BJ (cell line): ENCODE measurements around the gene ZNF506. TPM values are rescaled to one million over a fixed set of nuclear protein-coding genes. Genes with fewer than 3 reads are reported as not detected.
A peak's percentile ranks its signal among the peaks of the same experiment; 100 is the strongest.
"Not testable (repeated sequence)": the region's sequence is repeated elsewhere in the genome, so short reads cannot be mapped to it uniquely, and the experiment has no call there.

Experiments
- CTCF ChIA-PET: fragments of 350-600 bp; formaldehyde crosslinking; extraction: SDS; loops from one replicate; lab custom pipeline; 2021; ENCODE audit warnings: antibody characterized with exemption, inconsistent platforms; lab: Yijun Ruan, JAX
- POLR2A ChIA-PET: fragments of 300-600 bp; sonication (Branson Sonifier 250); formaldehyde crosslinking; extraction: SDS; loops from one replicate; lab custom pipeline; 2021; ENCODE audit warnings: antibody characterized with exemption; lab: Charles Lee
- DNase-seq: peaks from one replicate; pipeline ENCODE4 v3.0.0-alpha.2; 2011; ENCODE audit warnings: low read depth
- H3K27me3 ChIP-seq: 2 replicates; pipeline ENCODE4 v1.6.0; 2011; ENCODE audit warnings: low read length; ENCODE audit not compliant: control insufficient read depth, insufficient read depth
- H3K36me3 ChIP-seq: 2 replicates; pipeline ENCODE4 v1.5.1; 2011; ENCODE audit warnings: low read length; ENCODE audit not compliant: control insufficient read depth, insufficient read depth
- H3K4me3 ChIP-seq: 2 replicates; pipeline ENCODE4 v1.5.1; 2011; ENCODE audit warnings: low read depth, mild to moderate bottlenecking, control low read depth, low read length
- polyA plus RNA-seq: library from polyadenylated mRNA; depleted of rRNA; stranded (reverse); fragments of >200 nt; gene quantifications from 2 replicates; pipeline ENCODE4 v1.2.3, GENCODE V29; 2011
- TF ChIP-seq, protein P1 (sequence below): IDR thresholded peaks from 2 replicates; pipeline ENCODE4 v1.5.1; 2011; ENCODE audit warnings: low read depth, mild to moderate bottlenecking, control low read depth, inconsistent platforms, low read length, moderate library complexity; ENCODE audit not compliant: insufficient read depth

The ZNF506 gene
- polyA plus RNA-seq, 1 experiment: 3.9 TPM

DNA sequence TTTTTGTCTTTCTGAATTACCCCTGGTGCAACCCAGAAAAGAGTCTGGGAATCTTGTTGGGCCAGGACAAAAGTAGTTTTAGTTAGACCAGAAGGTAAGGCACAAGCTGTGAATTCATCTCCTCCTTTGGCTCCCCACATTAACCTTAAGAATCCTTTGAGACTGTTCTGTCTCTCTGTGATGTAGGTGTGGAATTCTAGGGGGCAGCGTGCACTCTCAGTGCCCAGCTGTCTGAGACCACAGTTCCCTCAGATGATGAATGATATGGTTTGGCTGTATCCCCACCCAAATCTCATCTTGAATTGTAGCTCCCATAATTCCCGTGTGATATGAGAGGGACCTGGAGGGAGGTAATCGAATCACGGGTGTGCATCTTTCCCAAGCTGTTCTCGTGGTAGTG lies 43.9 kb downstream of the ZNF506 start:
- ChIA-PET CTCF (interaction anchor here (0.6 kb wide), 1 partner anchor 80 kb away, joined by 3 read pairs; no protein-coding TSS in a partner anchor), POLR2A (no interaction called here)
- TF ChIP-seq, protein P1, sequence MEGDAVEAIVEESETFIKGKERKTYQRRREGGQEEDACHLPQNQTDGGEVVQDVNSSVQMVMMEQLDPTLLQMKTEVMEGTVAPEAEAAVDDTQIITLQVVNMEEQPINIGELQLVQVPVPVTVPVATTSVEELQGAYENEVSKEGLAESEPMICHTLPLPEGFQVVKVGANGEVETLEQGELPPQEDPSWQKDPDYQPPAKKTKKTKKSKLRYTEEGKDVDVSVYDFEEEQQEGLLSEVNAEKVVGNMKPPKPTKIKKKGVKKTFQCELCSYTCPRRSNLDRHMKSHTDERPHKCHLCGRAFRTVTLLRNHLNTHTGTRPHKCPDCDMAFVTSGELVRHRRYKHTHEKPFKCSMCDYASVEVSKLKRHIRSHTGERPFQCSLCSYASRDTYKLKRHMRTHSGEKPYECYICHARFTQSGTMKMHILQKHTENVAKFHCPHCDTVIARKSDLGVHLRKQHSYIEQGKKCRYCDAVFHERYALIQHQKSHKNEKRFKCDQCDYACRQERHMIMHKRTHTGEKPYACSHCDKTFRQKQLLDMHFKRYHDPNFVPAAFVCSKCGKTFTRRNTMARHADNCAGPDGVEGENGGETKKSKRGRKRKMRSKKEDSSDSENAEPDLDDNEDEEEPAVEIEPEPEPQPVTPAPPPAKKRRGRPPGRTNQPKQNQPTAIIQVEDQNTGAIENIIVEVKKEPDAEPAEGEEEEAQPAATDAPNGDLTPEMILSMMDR: no peak
- H3K4me3 ChIP-seq: no peak overlapping the region
- H3K36me3 ChIP-seq: no peaks in the 10 kb centered on the region
- DNase-seq: no peak
- H3K27me3 ChIP-seq: no peaks in the 10 kb centered on the region

DNA sequence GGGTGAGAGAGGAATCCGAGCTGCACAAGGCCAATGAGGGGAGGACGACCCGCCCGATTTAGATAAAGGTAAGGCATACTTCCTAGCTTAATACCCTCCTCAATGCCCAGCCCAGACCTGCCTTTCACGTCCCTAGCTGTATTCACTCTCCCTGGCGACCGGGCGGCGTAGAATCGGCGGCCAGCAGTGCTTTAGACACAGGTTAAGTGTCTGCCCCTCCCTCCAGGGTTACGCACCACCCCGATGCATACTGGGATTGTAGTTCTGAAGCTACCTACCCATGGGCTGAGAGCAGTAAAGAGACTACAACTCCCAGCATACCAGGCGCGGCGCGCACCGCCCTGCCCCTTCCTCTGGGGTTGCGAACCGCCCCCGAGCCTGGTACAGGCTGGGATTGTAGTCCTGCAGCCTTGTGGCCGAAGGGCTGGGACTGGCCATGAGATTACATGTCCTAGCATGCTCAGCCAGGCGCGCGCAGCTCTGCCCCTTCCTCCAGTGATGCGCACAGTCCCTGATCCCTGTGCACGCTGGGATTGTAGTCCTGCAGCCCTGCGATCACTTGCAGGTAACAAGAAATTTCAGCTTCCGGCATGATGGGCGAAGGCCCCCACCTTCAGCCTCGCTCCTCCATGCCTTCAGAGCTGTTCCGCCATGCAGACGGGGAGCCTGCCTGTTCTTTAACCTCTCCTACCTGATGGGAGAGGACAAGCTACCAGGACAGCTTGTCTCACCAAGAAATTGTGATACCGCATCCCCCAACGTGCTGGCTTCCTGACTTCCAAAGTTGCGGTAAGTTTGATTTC lies 45.1 kb downstream of the ZNF506 start:
- peak; percentile 95 for DNase-seq
- peak overlapping the region; percentile 87 for H3K4me3 ChIP-seq
- H3K27me3 ChIP-seq: no peaks in the 10 kb centered on the region
- ChIA-PET POLR2A (interaction anchor here (0.9 to 1.2 kb wide), 2 partner anchors 43 to 45 kb away, joined by 3 to 5 read pairs; partner anchors contain the start of genes ZNF14 and ZNF506), CTCF (no interaction called here)
- TF ChIP-seq, protein P1: no peak
- no peaks in the 10 kb centered on the region for H3K36me3 ChIP-seq

DNA sequence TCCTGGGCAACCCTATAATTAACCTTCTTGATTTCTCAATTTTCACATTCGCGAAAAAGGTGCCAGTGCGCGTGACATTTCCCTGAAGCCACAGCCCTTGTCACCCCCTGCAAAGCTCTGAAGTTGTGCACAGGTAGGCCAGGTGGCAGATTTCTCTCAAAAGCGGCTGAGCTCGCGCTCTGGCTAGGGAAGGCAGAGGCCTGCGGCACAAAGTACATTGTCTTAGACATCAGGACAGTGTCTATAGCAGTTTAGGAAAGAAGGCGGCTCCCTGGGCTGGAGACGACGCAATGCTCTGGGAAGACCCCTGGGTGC lies 45.7 kb downstream of the ZNF506 start:
- Histone ChIP-seq H3K36me3 (no peaks in the 10 kb centered on the region), H3K27me3 (no peaks in the 10 kb centered on the region), H3K4me3 (peak overlapping the region; percentile 87)
- ChIA-PET CTCF (no interaction called here), POLR2A (interaction anchor here (0.9 to 1.2 kb wide), 2 partner anchors 43 to 46 kb away, joined by 3 to 5 read pairs; partner anchors contain the start of genes ZNF14 and ZNF506)
- no peak for DNase-seq
- TF ChIP-seq, protein P1: no peak

DNA sequence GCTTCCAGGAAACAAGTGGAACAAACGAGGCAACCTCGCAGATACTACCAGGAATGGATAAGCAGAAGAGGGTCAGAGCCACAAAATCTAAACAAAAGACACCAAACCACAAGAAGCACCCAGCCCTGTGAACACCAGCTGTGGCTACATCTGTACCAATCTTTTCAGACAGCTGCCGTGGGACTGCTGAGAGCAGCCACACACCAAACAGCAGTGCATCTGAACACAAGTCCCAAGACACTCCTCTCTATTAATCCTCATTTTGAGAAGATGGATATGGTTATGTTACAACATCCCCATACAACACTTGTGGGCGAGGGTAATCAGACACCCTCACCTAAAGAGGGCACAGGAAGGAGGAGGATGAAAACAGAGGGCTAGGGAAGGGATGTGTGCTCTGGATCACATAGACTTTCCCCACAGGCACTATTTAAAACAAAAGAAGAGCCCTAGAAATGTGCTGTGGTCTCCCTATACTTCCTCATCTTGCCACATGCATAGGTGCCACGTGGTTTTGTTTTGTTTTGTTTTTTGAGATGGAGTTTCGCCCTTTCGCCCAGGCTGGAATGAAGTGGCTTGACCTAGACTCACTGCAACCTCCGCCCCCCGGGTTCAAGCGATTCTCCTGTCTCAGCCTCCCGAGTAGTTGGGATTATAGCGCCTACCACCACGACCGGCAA lies 47.1 kb downstream of the ZNF506 start:
- POLR2A ChIA-PET: no interaction called here

DNA sequence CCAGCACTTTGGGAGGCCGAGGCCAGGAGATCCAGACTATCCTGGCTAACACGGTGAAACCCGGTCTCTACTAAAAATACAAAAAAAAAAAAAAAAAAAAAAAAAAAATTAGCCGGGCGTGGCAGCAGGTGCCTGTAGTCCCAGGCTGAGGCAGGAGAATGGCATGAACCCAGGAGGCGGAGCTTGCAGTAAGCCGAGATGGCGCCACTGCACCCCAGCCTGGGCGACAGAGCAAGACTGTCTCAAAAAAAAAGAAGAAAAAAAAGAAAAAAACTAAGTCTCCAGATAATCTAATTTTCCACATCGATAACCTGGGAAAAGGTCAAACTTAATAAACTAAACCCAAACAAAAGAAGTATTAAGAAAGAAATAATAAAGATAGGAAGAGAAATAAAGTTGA lies 49.6 kb downstream of the ZNF506 start:
- CTCF ChIA-PET, H3K36me3 ChIP-seq, POLR2A ChIA-PET, H3K27me3 ChIP-seq, DNase-seq, H3K4me3 ChIP-seq: not testable (repeated sequence)

More for the DNA sequence above, 47.1 kb downstream of the ZNF506 start:
- CTCF ChIA-PET: no interaction called here
- no peaks in the 10 kb centered on the region for H3K36me3 ChIP-seq
- DNase-seq: no peak
- TF ChIP-seq, protein P1: no peak
- H3K27me3 ChIP-seq: no peaks in the 10 kb centered on the region
- no peak overlapping the region for H3K4me3 ChIP-seq

DNA sequence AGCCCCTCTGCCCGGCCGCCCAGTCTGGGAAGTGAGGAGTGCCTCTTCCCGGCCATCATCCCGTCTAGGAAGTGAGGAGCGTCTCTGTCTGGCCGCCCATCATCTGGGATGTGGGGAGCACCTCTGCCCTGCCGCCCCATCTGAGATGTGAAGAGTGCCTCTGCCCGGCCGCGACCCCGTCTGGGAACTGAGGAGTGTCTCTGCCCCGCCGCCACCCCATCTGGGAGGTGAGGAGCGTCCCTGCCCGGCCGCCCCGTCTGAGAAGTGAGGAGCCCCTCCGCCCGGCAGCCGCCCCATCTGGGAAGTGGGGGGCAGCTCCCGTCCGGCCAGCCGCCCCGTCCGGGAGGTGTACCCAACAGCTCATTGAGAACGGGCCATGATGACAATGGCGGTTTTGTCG lies 51.6 kb downstream of the ZNF506 start:
- H3K36me3 ChIP-seq, H3K27me3 ChIP-seq, H3K4me3 ChIP-seq, CTCF ChIA-PET, DNase-seq, POLR2A ChIA-PET: not testable (repeated sequence)
